ENCODE measurements around the gene FOXP4. TPM values are rescaled to one million over a fixed set of nuclear protein-coding genes. Genes with fewer than 3 reads are reported as not detected.

FOXP4 gene
- total and polyA plus RNA-seq, 2 of the 13 experiments (the other 11 are each of a cell fraction or from before 2014, with no cell fraction given), result 11.0 to 12.4 TPM

DNA sequence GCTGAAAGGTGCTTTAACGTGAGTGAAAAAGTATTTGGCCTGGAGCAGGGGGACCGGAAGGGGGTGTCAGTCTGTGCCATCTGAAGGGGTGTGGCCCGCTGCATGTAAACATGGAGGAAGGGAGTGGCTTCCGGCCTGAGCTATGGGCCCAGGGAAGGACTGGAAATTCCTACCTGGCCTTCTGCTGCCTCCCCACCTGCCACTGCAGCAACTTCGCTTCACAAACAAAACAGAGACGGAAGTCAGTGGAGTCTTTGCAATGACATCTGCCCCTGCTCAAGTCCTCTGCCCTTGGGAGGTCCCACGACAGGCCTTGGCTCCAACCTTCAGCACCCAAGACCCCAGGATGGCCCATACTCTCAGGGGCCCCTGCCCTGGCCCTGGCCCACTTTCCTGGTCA is 28.1 kb upstream of the FOXP4 start (continued):
- TF ChIP-seq, protein P1, sequence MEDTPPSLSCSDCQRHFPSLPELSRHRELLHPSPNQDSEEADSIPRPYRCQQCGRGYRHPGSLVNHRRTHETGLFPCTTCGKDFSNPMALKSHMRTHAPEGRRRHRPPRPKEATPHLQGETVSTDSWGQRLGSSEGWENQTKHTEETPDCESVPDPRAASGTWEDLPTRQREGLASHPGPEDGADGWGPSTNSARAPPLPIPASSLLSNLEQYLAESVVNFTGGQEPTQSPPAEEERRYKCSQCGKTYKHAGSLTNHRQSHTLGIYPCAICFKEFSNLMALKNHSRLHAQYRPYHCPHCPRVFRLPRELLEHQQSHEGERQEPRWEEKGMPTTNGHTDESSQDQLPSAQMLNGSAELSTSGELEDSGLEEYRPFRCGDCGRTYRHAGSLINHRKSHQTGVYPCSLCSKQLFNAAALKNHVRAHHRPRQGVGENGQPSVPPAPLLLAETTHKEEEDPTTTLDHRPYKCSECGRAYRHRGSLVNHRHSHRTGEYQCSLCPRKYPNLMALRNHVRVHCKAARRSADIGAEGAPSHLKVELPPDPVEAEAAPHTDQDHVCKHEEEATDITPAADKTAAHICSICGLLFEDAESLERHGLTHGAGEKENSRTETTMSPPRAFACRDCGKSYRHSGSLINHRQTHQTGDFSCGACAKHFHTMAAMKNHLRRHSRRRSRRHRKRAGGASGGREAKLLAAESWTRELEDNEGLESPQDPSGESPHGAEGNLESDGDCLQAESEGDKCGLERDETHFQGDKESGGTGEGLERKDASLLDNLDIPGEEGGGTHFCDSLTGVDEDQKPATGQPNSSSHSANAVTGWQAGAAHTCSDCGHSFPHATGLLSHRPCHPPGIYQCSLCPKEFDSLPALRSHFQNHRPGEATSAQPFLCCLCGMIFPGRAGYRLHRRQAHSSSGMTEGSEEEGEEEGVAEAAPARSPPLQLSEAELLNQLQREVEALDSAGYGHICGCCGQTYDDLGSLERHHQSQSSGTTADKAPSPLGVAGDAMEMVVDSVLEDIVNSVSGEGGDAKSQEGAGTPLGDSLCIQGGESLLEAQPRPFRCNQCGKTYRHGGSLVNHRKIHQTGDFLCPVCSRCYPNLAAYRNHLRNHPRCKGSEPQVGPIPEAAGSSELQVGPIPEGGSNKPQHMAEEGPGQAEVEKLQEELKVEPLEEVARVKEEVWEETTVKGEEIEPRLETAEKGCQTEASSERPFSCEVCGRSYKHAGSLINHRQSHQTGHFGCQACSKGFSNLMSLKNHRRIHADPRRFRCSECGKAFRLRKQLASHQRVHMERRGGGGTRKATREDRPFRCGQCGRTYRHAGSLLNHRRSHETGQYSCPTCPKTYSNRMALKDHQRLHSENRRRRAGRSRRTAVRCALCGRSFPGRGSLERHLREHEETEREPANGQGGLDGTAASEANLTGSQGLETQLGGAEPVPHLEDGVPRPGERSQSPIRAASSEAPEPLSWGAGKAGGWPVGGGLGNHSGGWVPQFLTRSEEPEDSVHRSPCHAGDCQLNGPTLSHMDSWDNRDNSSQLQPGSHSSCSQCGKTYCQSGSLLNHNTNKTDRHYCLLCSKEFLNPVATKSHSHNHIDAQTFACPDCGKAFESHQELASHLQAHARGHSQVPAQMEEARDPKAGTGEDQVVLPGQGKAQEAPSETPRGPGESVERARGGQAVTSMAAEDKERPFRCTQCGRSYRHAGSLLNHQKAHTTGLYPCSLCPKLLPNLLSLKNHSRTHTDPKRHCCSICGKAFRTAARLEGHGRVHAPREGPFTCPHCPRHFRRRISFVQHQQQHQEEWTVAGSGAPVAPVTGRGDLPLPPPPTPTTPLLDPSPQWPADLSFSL (CRISPR knock-in tag; IDR thresholded peaks at IDR 0.05), result no peak
- no peak for TF ChIP-seq ZNF737 (CRISPR knock-in tag; IDR thresholded peaks at IDR 0.05; ENCODE audit: borderline replicate concordance)
- TF ChIP-seq, protein P2, sequence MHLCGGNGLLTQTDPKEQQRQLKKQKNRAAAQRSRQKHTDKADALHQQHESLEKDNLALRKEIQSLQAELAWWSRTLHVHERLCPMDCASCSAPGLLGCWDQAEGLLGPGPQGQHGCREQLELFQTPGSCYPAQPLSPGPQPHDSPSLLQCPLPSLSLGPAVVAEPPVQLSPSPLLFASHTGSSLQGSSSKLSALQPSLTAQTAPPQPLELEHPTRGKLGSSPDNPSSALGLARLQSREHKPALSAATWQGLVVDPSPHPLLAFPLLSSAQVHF (CRISPR knock-in tag; IDR thresholded peaks at IDR 0.05), result no peak
- no peak for TF ChIP-seq ZNF75D (CRISPR knock-in tag; IDR thresholded peaks at IDR 0.05; ENCODE audit: borderline replicate concordance)
- no peak for TF ChIP-seq TCF7 (IDR thresholded peaks at IDR 0.05; ENCODE audit: low read depth)
- no peak for TF ChIP-seq ZNF432 (CRISPR knock-in tag; IDR thresholded peaks at IDR 0.05; ENCODE audit: borderline replicate concordance)
- peak; percentile 24; the same call in 1 of the 2 replicates for TF ChIP-seq ZNF331 (CRISPR knock-in tag; IDR thresholded peaks at IDR 0.05)
- no peak for TF ChIP-seq MTA3 (CRISPR knock-in tag; IDR thresholded peaks at IDR 0.05)
- TF ChIP-seq FOSL1 (CRISPR knock-in tag; IDR thresholded peaks at IDR 0.05; ENCODE audit: borderline replicate concordance), result no peak
- TF ChIP-seq, protein P3, sequence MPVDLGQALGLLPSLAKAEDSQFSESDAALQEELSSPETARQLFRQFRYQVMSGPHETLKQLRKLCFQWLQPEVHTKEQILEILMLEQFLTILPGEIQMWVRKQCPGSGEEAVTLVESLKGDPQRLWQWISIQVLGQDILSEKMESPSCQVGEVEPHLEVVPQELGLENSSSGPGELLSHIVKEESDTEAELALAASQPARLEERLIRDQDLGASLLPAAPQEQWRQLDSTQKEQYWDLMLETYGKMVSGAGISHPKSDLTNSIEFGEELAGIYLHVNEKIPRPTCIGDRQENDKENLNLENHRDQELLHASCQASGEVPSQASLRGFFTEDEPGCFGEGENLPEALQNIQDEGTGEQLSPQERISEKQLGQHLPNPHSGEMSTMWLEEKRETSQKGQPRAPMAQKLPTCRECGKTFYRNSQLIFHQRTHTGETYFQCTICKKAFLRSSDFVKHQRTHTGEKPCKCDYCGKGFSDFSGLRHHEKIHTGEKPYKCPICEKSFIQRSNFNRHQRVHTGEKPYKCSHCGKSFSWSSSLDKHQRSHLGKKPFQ (CRISPR knock-in tag; IDR thresholded peaks at IDR 0.05; ENCODE audit: insufficient replicate concordance), result no peak
- TF ChIP-seq, protein P4, sequence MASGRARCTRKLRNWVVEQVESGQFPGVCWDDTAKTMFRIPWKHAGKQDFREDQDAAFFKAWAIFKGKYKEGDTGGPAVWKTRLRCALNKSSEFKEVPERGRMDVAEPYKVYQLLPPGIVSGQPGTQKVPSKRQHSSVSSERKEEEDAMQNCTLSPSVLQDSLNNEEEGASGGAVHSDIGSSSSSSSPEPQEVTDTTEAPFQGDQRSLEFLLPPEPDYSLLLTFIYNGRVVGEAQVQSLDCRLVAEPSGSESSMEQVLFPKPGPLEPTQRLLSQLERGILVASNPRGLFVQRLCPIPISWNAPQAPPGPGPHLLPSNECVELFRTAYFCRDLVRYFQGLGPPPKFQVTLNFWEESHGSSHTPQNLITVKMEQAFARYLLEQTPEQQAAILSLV (CRISPR knock-in tag; IDR thresholded peaks at IDR 0.05; ENCODE audit: borderline replicate concordance), result peak; percentile 50; the same call in 1 of the 2 replicates
- TF ChIP-seq, protein P5, sequence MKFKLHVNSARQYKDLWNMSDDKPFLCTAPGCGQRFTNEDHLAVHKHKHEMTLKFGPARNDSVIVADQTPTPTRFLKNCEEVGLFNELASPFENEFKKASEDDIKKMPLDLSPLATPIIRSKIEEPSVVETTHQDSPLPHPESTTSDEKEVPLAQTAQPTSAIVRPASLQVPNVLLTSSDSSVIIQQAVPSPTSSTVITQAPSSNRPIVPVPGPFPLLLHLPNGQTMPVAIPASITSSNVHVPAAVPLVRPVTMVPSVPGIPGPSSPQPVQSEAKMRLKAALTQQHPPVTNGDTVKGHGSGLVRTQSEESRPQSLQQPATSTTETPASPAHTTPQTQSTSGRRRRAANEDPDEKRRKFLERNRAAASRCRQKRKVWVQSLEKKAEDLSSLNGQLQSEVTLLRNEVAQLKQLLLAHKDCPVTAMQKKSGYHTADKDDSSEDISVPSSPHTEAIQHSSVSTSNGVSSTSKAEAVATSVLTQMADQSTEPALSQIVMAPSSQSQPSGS (CRISPR knock-in tag; IDR thresholded peaks at IDR 0.05), result peak; percentile 36; the same call in 1 of the 2 replicates
- TF ChIP-seq, protein P6, sequence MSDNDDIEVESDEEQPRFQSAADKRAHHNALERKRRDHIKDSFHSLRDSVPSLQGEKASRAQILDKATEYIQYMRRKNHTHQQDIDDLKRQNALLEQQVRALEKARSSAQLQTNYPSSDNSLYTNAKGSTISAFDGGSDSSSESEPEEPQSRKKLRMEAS (IDR thresholded peaks at IDR 0.05), result 0 out of 2 replicates have a peak, but pooled peaks have one; percentile 51
- TF ChIP-seq PHF5A (CRISPR knock-in tag; IDR thresholded peaks at IDR 0.05; ENCODE audit: low read depth, unreplicated experiment), result peak; percentile 59
- no peak for TF ChIP-seq JDP2 (CRISPR knock-in tag; IDR thresholded peaks at IDR 0.05; ENCODE audit: borderline replicate concordance)
- peak; percentile 63; the same call in 1 of the 2 replicates for TF ChIP-seq HNRNPL (IDR thresholded peaks at IDR 0.05; ENCODE audit: low read depth, low read length)
- no peak for TF ChIP-seq SIX1 (CRISPR knock-in tag; IDR thresholded peaks at IDR 0.05; ENCODE audit: borderline replicate concordance)
- TF ChIP-seq FOXA3 (CRISPR knock-in tag; IDR thresholded peaks at IDR 0.05), result peak; percentile 97
- no peak for TF ChIP-seq TMF1 (CRISPR knock-in tag; IDR thresholded peaks at IDR 0.05; ENCODE audit: low read depth)

All from HepG2 (cell line).